ENCODE results near the gene ARSB.

Gene ARSB

GRCh38 chr5:78819166-78819565, 165.9 kb downstream of the ARSB start:
- Histone ChIP-seq H3K36me3 (replicated peaks) (no peaks in the 10 kb centered on the region), H3K27me3 (ENCODE audit: low read depth) (no peaks in the 10 kb centered on the region), H3K4me3 (no peak overlapping the region), H3K9me3 (no peaks in the 10 kb centered on the region), H3K4me1 (peaks cover 9% of the 10 kb centered on the region)
- in situ Hi-C loops (cut with MboI; ENCODE audit: low sequenced_read_pairs), result no loop called here
- no peak for DNase-seq (ENCODE audit: low spot score in 2 of 2)

DNA sequence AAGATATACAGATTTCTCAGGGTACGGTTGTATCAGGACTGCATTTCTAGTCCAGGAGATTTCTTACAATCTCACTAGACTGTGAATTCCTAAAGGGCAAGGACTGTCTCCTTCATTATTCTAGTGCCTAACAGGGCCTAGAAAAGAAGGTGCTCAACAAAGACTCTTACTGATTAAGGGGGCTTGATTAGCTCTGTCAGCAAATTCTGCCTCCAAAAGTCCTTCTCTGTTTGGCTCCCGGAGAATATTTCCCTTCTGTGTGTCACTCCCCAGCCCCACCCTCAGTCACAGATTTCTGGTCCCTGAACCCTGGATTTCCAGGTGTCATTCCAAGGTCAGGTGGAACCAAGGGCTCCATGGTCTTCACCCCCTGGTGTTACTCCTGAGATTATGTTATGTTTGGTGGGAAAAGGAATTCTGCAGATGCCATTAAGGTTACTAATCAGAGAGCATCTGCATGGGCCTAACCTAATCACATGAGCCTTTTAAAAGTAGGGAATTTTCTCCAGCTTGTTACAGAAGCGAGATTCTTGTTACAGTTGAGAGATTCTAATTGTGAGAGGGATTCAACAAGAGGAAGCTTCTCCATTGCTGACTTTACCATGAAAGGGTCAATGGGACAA, 168.9 kb downstream of the ARSB start:
- no peaks in the 10 kb centered on the region for H3K36me3 ChIP-seq (replicated peaks)
- in situ Hi-C loops (cut with MboI; ENCODE audit: low sequenced_read_pairs), result no loop called here
- no peaks in the 10 kb centered on the region for H3K27me3 ChIP-seq (ENCODE audit: low read depth)
- no peaks in the 10 kb centered on the region for H3K9me3 ChIP-seq
- no peak overlapping the region for H3K4me3 ChIP-seq
- H3K4me1 ChIP-seq, result peaks cover 10% of the 10 kb centered on the region
- DNase-seq (ENCODE audit: low spot score in 2 of 2), result no peak

DNA sequence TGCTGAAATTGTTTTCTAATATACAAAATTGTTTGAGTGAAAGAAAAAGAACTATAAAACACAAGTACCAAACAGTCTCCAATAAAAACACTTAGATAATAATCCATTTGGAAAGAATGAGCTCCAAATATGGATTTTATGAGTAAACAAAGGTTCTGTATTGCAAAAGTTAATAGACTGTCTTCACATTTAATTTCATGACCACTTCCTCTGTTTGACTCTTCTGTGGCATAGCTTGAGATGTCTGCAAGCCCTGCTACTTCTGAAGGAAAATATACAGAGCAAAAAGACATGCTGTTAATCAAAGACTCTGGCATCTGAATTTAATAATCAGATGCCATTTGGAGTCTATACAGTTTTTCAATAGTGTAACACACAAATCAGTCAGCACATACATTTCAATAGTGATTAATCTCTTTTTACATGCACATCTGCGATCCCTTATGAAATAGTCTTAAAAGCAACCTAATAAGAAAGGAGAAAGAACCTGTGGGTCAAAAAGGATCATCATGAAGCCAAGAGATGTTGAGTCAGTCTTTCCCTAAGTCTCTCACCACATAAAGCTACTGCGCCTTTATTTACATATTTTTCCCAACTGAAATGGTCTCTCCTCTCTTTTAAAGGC, 171.1 kb downstream of the ARSB start:
- peak in 1 of 2 experiments; percentile 60 for DNase-seq (ENCODE audit: low spot score in 2 of 2)
- Histone ChIP-seq H3K4me1 (peaks cover 8% of the 10 kb centered on the region), H3K9me3 (no peaks in the 10 kb centered on the region), H3K27me3 (ENCODE audit: low read depth) (no peaks in the 10 kb centered on the region), H3K36me3 (replicated peaks) (no peaks in the 10 kb centered on the region), H3K4me3 (no peak overlapping the region)
- in situ Hi-C loops (cut with MboI; ENCODE audit: low sequenced_read_pairs), result no loop called here

DNA sequence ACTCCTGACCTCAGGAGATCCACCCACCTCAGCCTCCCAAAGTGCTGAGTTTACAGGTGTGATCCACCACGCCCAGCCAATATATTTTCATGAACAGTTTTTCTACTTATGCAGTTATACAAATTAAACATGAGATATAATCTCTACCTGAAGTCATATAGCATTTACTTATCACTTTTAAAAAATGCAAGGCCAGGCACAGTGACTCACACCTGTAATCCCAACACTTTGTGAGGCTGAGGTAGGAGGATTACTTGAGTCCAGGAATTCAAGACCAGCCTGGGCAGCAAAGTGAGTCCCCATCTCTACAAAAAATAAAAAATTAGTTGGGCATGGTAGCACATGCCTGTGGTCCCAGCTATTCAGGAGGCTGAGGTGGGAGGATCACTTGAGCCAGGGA, 171.8 kb downstream of the ARSB start:
- in situ Hi-C loops (cut with MboI; ENCODE audit: low sequenced_read_pairs), result no loop called here
- H3K9me3 ChIP-seq, result no peaks in the 10 kb centered on the region
- H3K4me3 ChIP-seq, result no peak overlapping the region
- H3K27me3 ChIP-seq (ENCODE audit: low read depth), result no peaks in the 10 kb centered on the region
- H3K4me1 ChIP-seq, result peaks cover 8% of the 10 kb centered on the region
- DNase-seq (ENCODE audit: low spot score in 2 of 2), result no peak
- H3K36me3 ChIP-seq (replicated peaks), result no peaks in the 10 kb centered on the region

DNA sequence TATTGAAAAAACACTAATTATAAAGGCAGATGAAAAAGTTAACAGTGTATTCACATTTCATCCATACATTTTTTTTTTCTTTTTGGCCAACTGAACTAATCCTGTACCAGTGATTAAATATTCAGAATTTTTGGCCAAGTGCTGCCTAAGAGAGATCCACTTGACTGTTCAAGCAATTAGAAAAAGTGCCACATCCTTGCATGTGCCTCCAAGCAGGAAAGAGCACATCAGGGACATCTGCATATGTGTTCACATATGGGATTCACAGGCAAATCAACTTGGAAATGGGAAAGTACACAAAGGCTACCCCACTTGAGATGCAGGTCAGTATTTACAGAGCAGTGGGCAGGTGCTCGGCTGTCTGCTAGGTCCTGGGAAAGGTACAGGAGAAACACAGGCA, 173.2 kb downstream of the ARSB start:
- no peak overlapping the region for H3K4me3 ChIP-seq
- H3K4me1 ChIP-seq, result peaks cover 8% of the 10 kb centered on the region
- DNase-seq (ENCODE audit: low spot score in 2 of 2), result no peak
- H3K9me3 ChIP-seq, result no peaks in the 10 kb centered on the region
- in situ Hi-C loops (cut with MboI; ENCODE audit: low sequenced_read_pairs), result no loop called here
- H3K36me3 ChIP-seq (replicated peaks), result no peaks in the 10 kb centered on the region
- H3K27me3 ChIP-seq (ENCODE audit: low read depth), result no peaks in the 10 kb centered on the region

- H3K4me1 ChIP-seq, result peaks cover 8% of the 10 kb centered on the region
- in situ Hi-C loops (cut with MboI; ENCODE audit: low sequenced_read_pairs), result no loop called here
- H3K36me3 ChIP-seq (replicated peaks), result no peaks in the 10 kb centered on the region
- H3K9me3 ChIP-seq, result no peaks in the 10 kb centered on the region
- H3K4me3 ChIP-seq, result no peak overlapping the region
- DNase-seq (ENCODE audit: low spot score in 2 of 2), result no peak
- H3K27me3 ChIP-seq (ENCODE audit: low read depth), result no peaks in the 10 kb centered on the region
These were observed 173.8 kb downstream of the ARSB start for GRCh38 chr5:78811121-78811817.

DNA sequence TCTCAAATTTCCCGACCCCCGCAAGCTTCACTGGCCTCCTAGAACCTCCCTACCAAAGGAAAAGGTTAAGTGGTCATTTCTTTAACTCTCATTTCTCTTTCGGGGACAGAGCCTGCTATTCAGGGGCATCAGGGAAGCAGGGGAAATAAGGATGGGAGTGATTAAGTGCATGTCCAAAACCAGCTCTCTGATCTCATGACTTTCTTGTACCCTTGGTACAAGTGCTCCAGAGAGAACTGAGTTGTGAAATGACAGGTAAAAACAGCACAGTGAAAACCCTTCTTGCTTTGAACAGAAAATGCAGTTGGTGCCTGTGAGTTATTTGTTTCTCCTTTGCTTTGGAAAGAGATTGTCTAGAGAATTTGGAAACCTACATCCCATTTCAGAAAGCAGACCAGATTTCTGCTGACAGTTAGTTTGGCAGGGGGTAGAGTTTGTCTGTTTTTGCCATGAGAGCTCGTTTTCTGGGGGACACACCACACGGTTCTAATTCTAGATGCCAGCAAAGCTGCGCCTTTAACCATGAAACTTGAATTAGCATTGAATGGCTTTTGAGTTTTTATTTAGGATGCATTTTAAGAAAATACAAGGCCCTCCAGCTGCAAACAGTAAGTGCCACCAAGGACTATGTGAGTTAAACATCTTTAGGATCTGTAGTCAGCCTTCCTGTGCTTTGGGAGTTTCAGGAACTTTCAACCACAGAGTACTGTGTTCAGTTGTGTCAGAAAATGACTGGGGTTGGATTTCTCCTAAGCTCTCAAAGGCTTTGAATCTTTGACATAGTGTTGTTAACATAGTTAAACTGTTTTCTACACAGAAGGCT, 174.8 kb downstream of the ARSB start:
- Histone ChIP-seq H3K4me3 (no peak overlapping the region), H3K4me1 (peaks cover 8% of the 10 kb centered on the region), H3K27me3 (ENCODE audit: low read depth) (no peaks in the 10 kb centered on the region), H3K36me3 (replicated peaks) (no peaks in the 10 kb centered on the region), H3K9me3 (no peaks in the 10 kb centered on the region)
- in situ Hi-C loops (cut with MboI; ENCODE audit: low sequenced_read_pairs), result no loop called here
- DNase-seq (ENCODE audit: low spot score in 2 of 2), result no peak

DNA sequence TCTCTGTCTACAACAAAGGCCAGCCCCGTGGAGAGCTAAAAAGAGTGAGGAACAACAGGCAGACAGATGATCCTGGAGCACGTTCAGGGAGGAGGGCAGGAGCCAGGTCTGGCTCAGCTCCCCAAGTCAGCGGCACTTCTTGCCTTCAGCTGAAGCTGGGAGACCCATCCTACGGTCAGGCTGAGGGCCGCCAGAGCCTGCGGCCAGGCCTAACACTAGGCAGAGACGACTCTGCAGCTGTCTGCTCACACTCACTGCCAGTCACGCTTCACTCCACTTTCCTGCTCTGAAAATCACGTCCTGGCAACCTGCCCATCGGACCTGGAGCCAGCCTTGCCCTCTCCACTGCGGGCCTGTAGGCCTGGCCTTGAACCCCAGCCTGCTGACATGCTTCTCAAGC, 175.7 kb downstream of the ARSB start:
- H3K4me3 ChIP-seq, result no peak overlapping the region
- H3K36me3 ChIP-seq (replicated peaks), result no peaks in the 10 kb centered on the region
- H3K4me1 ChIP-seq, result peaks cover 7% of the 10 kb centered on the region
- no peaks in the 10 kb centered on the region for H3K27me3 ChIP-seq (ENCODE audit: low read depth)
- in situ Hi-C loops (cut with MboI; ENCODE audit: low sequenced_read_pairs), result no loop called here
- no peaks in the 10 kb centered on the region for H3K9me3 ChIP-seq
- DNase-seq (ENCODE audit: low spot score in 2 of 2), result no peak

- Histone ChIP-seq H3K4me3 (no peak overlapping the region), H3K27me3 (ENCODE audit: low read depth) (no peaks in the 10 kb centered on the region), H3K4me1 (peaks cover under 1% of the 10 kb centered on the region; the same call in 1 of the 2 replicates), H3K9me3 (no peaks in the 10 kb centered on the region), H3K36me3 (replicated peaks) (no peaks in the 10 kb centered on the region)
- no peak for DNase-seq (ENCODE audit: low spot score in 2 of 2)
- in situ Hi-C loops (cut with MboI; ENCODE audit: low sequenced_read_pairs), result no loop called here
These were observed 176.3 kb downstream of the ARSB start for GRCh38 chr5:78808818-78809217.

GRCh38 chr5:78808380-78808779, 176.7 kb downstream of the ARSB start:
- H3K4me3 ChIP-seq, result no peak overlapping the region
- H3K9me3 ChIP-seq, result no peaks in the 10 kb centered on the region
- no peaks in the 10 kb centered on the region for H3K36me3 ChIP-seq (replicated peaks)
- DNase-seq (ENCODE audit: low spot score in 2 of 2), result no peak
- H3K4me1 ChIP-seq, result no peaks in the 10 kb centered on the region
- in situ Hi-C loops (cut with MboI; ENCODE audit: low sequenced_read_pairs), result no loop called here
- no peaks in the 10 kb centered on the region for H3K27me3 ChIP-seq (ENCODE audit: low read depth)

- no peak overlapping the region for H3K4me3 ChIP-seq
These were observed 178.6 kb downstream of the ARSB start for GRCh38 chr5:78806544-78806943.

DNA sequence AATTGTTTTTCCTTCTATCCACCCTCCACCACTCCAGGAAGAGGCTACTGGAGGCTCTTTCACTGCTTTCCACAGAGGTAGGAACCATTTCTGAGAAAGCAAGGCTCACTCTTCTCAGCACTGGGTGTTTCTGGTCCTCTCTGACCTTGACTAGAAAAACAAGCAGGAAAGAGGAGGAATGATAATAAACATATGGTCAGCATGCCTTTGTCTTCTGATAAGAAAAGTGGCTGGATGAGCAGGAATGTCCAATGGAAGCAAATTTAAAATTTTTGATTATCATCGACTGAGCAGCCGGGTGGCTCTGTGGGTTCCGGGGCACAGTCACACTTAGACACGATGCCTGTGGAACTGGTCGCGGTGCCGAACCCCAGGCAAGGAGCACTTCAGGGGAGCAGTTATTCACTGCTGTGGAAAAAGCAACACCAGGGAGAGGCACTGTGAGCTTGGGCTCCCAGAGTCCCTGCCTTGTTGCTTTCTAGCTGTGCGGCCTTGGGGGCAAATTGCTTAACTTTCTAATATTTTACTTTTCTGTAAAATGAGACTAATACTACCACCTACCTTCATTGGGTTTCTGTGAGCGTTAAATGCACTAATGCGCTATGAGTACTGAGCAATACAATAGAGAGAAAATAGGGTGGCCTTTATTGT, 179.5 kb downstream of the ARSB start:
- Histone ChIP-seq H3K27me3 (ENCODE audit: low read depth) (no peaks in the 10 kb centered on the region), H3K36me3 (replicated peaks) (no peaks in the 10 kb centered on the region), H3K9me3 (no peaks in the 10 kb centered on the region), H3K4me1 (no peaks in the 10 kb centered on the region), H3K4me3 (no peak overlapping the region)
- in situ Hi-C loops (cut with MboI; ENCODE audit: low sequenced_read_pairs), result no loop called here
- no peak for DNase-seq (ENCODE audit: low spot score in 2 of 2)

More at GRCh38 chr5:78806544-78806943, 178.6 kb downstream of the ARSB start:
- DNase-seq (ENCODE audit: low spot score in 2 of 2), result no peak
- H3K36me3 ChIP-seq (replicated peaks), result no peaks in the 10 kb centered on the region
- no peaks in the 10 kb centered on the region for H3K9me3 ChIP-seq
- H3K4me1 ChIP-seq, result no peaks in the 10 kb centered on the region
- H3K27me3 ChIP-seq (ENCODE audit: low read depth), result no peaks in the 10 kb centered on the region
- in situ Hi-C loops (cut with MboI; ENCODE audit: low sequenced_read_pairs), result no loop called here

DNA sequence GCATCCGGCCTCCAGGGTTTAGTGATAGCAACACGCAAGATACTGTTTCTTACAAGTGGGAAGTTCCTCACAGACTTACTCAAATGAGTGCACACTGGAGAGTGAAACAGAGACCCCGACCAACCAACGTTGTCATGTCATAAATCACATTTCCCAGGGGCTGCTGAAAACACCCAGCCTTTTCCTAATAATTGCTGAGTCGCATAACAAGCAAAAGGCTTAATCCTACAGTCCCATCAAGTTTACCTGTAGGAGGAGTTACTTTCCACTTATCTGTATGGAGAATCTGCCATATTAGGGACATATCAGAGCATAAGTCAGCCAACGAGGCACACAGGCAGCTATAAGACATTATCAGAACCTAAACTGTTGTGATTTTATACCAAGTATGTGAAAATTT, 180.1 kb downstream of the ARSB start:
- no peak overlapping the region for H3K4me3 ChIP-seq
- in situ Hi-C loops (cut with MboI; ENCODE audit: low sequenced_read_pairs), result no loop called here
- H3K36me3 ChIP-seq (replicated peaks), result no peaks in the 10 kb centered on the region

More for the DNA sequence above, 180.1 kb downstream of the ARSB start:
- Histone ChIP-seq H3K9me3 (no peaks in the 10 kb centered on the region), H3K27me3 (ENCODE audit: low read depth) (no peaks in the 10 kb centered on the region), H3K4me1 (no peaks in the 10 kb centered on the region)
- no peak for DNase-seq (ENCODE audit: low spot score in 2 of 2)

Measured in HAP-1 (cell line).